ENCODE data around the gene PLIN5.
"Not testable (repeated sequence)": the region's sequence is repeated elsewhere in the genome, so short reads cannot be mapped to it uniquely, and the experiment has no call there.

Gene PLIN5

DNA sequence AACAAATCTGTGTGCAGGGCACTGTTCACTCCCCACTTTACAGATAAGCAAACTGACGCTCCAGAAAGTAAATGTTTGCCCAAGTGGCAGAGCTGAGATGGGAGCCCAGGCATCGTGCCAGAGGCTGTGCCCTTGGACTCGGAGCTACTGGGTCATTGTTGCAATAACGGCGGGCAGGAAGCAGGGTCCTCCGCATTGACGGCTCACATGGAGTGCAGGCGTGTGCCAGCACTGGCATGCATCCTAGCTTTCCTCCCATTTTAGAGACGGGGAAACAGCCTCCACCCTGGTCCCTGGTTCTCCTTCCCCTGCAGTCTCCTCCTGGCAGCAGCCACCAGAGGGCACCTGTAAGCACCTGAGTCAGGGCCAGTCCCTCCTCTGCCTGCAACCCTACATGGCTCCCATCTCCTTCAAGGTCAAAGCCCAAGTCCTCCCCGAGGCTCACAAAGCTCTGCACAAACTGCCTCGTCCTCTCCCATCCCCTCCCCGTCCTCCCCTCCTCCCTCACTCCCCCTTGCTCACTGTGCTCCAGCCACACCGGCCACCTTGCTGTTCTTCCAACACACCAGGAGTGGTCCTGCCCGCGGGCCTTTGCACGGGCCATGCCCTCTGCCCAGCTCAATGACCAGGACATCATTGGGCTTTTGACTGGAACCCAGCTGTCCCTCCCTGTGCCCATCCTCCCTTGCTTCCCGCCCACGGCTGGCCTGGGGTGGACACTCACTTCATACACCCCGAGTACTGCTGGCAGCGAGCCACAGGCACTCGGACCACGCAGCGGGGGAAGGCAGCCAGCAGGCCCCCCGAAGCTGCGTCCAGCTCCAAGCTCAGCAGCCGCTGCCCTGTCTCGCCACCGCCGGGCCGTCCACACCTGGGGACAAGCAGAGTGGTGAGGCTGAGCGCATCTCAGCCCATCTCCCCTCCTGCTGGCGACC, 12.5 kb upstream of the PLIN5 start:
- DNase-seq (ENCODE audit: extremely low read depth in 1 of 2, low read depth in 1 of 2): no peak

DNA sequence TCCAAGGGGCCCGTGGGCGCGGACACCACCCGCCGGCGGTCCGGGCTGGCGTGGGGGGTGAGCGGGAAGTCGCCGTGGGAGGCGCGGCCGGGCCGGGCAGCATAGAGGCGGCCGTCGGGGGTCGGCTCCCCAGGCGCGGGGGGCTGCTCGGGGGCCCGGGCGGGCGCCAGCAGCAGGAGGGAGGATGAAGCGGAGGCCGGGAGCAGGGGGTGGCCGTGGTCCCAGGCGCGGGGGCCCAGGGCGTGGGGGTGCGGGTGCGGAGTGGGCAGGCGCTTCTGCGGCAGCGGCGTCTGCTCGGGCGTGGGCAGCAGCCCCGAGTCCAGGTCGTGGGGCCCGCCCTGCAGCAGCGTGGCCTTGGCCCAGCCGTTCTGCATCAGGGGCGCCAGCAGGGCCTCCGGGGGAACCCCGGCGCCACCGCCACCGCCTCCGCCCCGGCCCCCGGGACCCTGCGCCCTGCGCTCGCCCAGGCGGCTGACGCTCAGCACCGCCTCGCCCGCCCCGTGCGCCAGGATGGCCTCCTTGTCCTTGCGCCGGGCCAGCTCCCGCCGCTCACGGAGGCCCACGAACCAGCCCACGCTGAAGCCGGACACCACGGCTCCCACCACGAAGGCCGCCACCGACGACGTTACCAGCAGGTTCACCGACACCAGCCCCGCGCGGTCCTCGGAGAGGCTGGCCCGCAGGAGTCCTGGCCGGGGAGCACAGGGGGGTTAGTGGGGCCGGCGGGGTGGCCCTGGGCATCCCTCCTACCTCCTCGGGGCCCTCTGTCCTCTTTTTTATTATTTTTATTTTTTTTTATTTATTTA, 9.0 kb upstream of the PLIN5 start:
- no peak for DNase-seq (ENCODE audit: extremely low read depth in 1 of 2, low read depth in 1 of 2)

- no peak for DNase-seq (ENCODE audit: extremely low read depth in 1 of 2, low read depth in 1 of 2)
Observed at GRCh38 chr19:4542896-4543841, 8.1 kb upstream of the PLIN5 start.

DNA sequence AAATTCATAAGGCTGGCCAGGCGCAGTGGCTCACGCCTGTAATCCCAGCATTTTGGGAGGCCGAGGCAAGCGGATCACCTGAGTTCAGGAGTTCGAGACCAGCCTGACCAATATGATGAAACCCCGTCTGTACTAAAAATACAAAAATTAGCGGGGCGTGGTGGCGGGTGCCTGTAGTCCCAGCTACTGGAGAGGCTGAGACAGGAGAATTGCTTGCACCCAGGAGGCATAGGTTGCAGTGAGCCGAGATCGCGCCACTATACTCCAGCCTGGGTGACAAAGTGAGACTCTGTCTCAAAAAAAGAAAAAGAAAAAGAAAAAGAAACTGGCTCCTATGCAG, 6.8 kb upstream of the PLIN5 start:
- DNase-seq (ENCODE audit: extremely low read depth in 1 of 2, low read depth in 1 of 2): not testable (repeated sequence)

DNA sequence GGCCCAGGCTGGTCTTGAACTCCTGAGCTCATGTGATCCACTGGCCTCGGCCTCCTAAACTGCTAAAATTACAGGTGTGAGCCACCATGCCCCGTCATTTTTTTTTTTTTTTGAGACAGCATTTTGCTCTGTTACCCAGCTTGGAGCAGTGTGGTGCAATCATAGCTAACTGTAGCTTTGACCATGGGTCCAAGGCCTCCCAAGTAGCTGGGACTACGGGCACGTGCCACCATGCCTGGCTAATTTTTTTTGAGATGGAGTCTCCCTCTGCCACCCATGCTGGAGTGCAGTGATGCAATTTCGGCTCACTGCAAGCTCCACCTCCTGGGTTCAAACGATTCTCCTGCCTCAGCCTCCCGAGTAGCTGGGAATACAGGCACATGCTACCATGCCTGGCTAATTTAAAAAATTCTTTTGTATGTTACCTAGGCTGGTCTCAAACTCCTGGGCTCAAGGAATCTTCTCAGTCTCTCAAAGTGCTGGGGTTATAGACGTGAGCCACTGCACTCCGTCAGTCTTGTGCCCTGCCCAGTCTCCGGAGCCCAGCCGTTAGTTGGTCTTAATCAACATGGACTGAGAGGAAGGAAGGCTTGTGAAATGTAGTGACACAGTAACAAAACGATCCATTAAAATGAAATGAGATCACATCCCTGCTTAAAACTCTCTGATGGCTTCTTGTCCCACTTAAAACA, 6.2 kb upstream of the PLIN5 start:
- no peak for DNase-seq (ENCODE audit: extremely low read depth in 1 of 2, low read depth in 1 of 2)

GRCh38 chr19:4539693-4540581, 4.9 kb upstream of the PLIN5 start, which contains the start of gene LRG1:
Gene LRG1, minus strand, starts transcription at chr19:4540036. Its CDS starts 23 bp downstream, at chr19:4540013.
- no peak for DNase-seq (ENCODE audit: extremely low read depth in 1 of 2, low read depth in 1 of 2)

GRCh38 chr19:4539169-4539692, 4.2 kb upstream of the PLIN5 start:
- DNase-seq (ENCODE audit: extremely low read depth in 1 of 2, low read depth in 1 of 2): no peak

- no peak for DNase-seq (ENCODE audit: extremely low read depth in 1 of 2, low read depth in 1 of 2)
Observed at GRCh38 chr19:4538601-4538954, 3.6 kb upstream of the PLIN5 start.

- DNase-seq (ENCODE audit: extremely low read depth in 1 of 2, low read depth in 1 of 2): no peak
Observed at GRCh38 chr19:4537953-4538600, 3.1 kb upstream of the PLIN5 start.

- no peak for DNase-seq (ENCODE audit: extremely low read depth in 1 of 2, low read depth in 1 of 2)
Observed at GRCh38 chr19:4536798-4537197, 1.8 kb upstream of the PLIN5 start.

GRCh38 chr19:4533835-4534424, 1.1 kb downstream of the PLIN5 start:
- no peak for DNase-seq (ENCODE audit: extremely low read depth in 1 of 2, low read depth in 1 of 2)

GRCh38 chr19:4533334-4533733, 1.7 kb downstream of the PLIN5 start:
- DNase-seq (ENCODE audit: extremely low read depth in 1 of 2, low read depth in 1 of 2): no peak

DNA sequence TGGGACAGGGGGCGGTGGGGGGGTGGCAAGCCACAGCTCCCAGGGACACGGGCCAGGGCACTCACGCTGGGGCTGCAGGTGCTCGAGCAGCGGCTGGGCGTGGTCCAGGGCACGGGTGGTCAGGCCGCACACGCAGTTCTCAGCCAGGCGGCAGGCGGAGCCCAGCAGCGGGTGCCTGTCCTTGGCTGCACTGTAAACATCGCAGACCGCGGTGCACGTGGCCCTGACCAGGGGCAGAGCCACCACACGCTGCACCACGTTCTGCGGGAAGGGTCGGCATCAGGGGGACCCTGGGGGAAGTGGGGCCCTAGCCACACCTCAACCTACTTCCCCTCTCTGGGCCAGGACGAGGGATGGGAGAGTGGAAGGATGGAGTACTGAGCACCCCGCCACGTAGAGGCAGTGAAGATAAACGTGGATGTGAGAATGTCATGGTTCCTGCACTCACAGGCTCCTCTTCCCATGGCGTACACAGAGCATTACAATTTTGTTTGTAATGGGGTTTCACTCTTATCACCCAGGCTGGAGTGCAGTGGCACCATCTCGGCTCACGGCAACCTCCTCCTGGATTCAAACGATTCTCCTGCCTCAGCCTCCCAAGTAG, 3.4 kb downstream of the PLIN5 start:
- DNase-seq (ENCODE audit: extremely low read depth in 1 of 2, low read depth in 1 of 2): no peak

DNA sequence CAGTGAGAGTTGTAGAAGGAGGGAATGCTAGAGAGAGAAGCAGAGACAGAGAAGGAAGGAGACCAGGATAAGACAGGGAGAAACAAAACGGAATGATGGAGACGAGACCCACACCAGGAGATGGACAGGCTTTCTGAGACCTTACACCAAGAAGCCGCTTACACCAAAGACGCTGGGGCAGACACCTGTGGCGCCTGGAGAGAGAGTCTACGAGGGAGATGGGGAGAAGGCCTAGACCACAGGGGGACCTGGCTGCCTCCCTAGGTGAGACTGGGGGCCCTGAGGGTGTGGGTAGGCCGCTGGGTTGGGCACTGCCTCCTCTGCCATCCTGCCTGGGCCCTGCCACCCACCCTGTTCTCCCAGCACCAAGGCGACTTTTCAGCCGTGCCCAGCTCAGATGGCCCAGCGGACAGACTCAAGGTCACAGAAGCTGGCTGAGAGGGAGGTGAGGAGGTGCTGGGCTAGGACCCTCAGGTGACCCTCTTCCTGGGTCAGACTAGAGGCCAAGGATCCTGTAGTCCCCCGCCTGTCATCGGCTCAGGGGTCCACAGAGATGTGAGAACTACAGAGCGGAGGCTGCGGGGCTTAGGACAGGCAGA, 5.0 kb downstream of the PLIN5 start:
- DNase-seq (ENCODE audit: extremely low read depth in 1 of 2, low read depth in 1 of 2): no peak

- no peak for DNase-seq (ENCODE audit: extremely low read depth in 1 of 2, low read depth in 1 of 2)
Observed at GRCh38 chr19:4528843-4529242, 6.2 kb downstream of the PLIN5 start.

DNA sequence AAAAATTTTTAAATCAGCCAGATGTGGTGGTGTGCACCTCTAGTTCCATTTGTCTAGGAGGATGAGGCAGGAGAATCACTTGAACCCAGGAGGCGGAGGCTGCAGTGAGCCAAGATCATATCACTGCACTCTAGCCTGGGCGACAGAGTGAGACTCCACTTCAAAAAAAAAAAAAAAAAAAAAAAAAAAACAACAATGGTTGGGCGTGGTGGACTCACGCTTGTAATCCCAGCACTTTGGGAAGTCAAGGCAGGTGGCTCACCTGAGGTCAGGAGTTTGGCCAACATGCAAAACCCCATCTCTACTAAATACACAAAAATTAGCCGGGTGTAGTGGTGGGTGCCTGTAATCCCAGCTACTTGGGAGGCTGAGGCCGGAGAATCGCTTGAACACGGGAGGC, 7.6 kb downstream of the PLIN5 start:
- DNase-seq (ENCODE audit: extremely low read depth in 1 of 2, low read depth in 1 of 2): not testable (repeated sequence)

DNA sequence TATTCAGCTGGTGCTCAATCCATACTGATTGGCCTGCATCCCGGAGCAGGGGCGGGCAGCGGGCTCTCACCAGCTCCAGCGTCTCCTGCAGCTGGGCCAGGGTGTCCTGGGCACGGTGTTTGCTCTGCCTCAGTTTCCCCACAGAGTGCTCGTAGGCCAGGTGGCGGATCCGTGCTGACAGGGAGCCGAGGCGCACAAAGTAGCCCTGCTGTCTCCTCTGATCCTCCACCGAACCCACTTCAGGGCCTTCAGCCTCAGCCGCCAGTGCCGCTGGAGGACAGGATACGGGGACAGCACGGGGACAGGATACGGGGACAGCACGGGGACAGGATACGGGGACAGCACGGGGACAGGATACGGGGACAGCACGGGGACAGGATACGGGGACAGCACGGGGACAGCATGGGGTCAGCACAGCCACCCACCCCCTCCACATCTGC, 9.4 kb downstream of the PLIN5 start:
- no peak for DNase-seq (ENCODE audit: extremely low read depth in 1 of 2, low read depth in 1 of 2)

Data from activated CD8-positive, alpha-beta memory T cell treated with anti-CD3 and anti-CD28 coated beads for 1 hour (primary cell).